Measurements from ENCODE around the gene MACROH2A2. TPM values are rescaled to one million over a fixed set of nuclear protein-coding genes. Genes with fewer than 3 reads are reported as not detected.

Gene MACROH2A2
- total RNA-seq, 1 experiment from 2014 or later = 3.0 TPM

DNA sequence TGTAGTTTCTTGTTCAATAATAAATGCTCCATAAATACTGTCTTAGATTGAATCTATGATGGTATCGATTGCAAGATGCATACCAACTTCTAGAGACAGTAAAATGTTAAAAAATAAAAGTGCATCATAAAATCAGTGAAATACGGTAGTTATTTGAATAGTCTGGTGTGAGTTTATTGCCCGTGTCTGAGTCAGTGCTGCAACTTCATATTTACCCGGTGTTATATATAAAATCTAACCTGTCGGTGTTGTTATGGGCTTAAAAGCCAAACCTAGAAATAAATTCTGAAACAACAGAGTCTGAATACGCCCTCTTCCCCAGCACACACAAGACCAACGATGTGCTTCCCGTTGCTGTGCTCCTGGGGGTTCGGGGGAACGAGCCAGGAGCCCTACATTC, 16.3 kb downstream of the MACROH2A2 start:
- DNase-seq (ENCODE audit: low read depth, low spot score) = no peak
- intact Hi-C loops (cut with micrococcal nuclease; ENCODE audit: unreplicated experiment) (no loop called here), in situ Hi-C loops (cut with HindIII; ENCODE audit: low pct_unique_long_range_greater_than_20kb, low sequenced_read_pairs) (no loop called here)
- ATAC-seq = no peak
- H3K4me1 ChIP-seq (ENCODE audit: control insufficient read depth, insufficient read depth, low read length) = no peaks in the 10 kb centered on the region
- no peak overlapping the region for H3K4me3 ChIP-seq (ENCODE audit: low read depth in 2 of 2, low read length in 2 of 2)
- H3K36me3 ChIP-seq (ENCODE audit: control insufficient read depth, insufficient read depth, low read length) = no peaks in the 10 kb centered on the region
- no TSS peak for BruUV-seq (replicated peaks)
- TF ChIP-seq SIN3A (IDR thresholded peaks at IDR 0.05; ENCODE audit: borderline replicate concordance, insufficient read depth, low read depth, low read length) (no peak), POLR2AphosphoS5 (IDR thresholded peaks at IDR 0.05; ENCODE audit: low read depth, low read length) (no peak), TCF7L2 (IDR thresholded peaks at IDR 0.05; ENCODE audit: low read depth, low read length) (no peak)
- TF ChIP-seq, protein P1, sequence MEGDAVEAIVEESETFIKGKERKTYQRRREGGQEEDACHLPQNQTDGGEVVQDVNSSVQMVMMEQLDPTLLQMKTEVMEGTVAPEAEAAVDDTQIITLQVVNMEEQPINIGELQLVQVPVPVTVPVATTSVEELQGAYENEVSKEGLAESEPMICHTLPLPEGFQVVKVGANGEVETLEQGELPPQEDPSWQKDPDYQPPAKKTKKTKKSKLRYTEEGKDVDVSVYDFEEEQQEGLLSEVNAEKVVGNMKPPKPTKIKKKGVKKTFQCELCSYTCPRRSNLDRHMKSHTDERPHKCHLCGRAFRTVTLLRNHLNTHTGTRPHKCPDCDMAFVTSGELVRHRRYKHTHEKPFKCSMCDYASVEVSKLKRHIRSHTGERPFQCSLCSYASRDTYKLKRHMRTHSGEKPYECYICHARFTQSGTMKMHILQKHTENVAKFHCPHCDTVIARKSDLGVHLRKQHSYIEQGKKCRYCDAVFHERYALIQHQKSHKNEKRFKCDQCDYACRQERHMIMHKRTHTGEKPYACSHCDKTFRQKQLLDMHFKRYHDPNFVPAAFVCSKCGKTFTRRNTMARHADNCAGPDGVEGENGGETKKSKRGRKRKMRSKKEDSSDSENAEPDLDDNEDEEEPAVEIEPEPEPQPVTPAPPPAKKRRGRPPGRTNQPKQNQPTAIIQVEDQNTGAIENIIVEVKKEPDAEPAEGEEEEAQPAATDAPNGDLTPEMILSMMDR (IDR thresholded peaks at IDR 0.05) = no peak
- TF ChIP-seq, protein P2, sequence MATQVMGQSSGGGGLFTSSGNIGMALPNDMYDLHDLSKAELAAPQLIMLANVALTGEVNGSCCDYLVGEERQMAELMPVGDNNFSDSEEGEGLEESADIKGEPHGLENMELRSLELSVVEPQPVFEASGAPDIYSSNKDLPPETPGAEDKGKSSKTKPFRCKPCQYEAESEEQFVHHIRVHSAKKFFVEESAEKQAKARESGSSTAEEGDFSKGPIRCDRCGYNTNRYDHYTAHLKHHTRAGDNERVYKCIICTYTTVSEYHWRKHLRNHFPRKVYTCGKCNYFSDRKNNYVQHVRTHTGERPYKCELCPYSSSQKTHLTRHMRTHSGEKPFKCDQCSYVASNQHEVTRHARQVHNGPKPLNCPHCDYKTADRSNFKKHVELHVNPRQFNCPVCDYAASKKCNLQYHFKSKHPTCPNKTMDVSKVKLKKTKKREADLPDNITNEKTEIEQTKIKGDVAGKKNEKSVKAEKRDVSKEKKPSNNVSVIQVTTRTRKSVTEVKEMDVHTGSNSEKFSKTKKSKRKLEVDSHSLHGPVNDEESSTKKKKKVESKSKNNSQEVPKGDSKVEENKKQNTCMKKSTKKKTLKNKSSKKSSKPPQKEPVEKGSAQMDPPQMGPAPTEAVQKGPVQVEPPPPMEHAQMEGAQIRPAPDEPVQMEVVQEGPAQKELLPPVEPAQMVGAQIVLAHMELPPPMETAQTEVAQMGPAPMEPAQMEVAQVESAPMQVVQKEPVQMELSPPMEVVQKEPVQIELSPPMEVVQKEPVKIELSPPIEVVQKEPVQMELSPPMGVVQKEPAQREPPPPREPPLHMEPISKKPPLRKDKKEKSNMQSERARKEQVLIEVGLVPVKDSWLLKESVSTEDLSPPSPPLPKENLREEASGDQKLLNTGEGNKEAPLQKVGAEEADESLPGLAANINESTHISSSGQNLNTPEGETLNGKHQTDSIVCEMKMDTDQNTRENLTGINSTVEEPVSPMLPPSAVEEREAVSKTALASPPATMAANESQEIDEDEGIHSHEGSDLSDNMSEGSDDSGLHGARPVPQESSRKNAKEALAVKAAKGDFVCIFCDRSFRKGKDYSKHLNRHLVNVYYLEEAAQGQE (IDR thresholded peaks at IDR 0.05; ENCODE audit: insufficient read depth in 1 of 2, low read depth in 2 of 2, low read length in 1 of 2) = no peak
- no peak overlapping the region for H3K27ac ChIP-seq (ENCODE audit: low read length)
- POLR2A ChIA-PET = no interaction called here
- CTCF ChIA-PET = interaction anchor here (0.6 to 0.8 kb wide), 2 partner anchors 10 to 85 kb away, joined by 3 to 4 read pairs; no protein-coding TSS in a partner anchor
- peaks cover 4% of the 10 kb centered on the region; the same call in 1 of the 2 replicates for H3K27me3 ChIP-seq (ENCODE audit: control insufficient read depth, insufficient read depth, low read length)
- H3K9me3 ChIP-seq (ENCODE audit: control insufficient read depth, insufficient read depth, low read depth, low read length) = no peaks in the 10 kb centered on the region

DNA sequence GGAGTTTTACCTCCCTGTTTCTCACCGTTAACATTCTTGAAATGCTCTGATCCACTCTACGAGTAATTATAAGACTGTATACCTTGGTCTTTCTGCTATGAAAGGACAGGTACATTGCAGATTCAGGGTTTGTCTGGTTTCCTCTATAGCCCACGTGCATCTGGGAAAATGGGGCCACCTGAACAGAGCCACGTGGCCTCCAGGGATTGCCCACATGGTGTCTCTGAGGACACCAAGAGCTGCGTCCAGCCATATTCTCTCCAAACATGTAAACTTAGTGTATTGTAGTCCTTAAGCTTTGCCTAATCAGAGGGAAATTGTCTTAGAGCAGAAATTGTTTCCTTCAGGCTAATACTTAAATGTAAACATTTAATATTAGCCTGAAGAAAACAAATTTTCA, 16.7 kb downstream of the MACROH2A2 start:
- TF ChIP-seq, protein P1 (IDR thresholded peaks at IDR 0.05) = no peak
- no peak for TF ChIP-seq POLR2AphosphoS5 (IDR thresholded peaks at IDR 0.05; ENCODE audit: low read depth, low read length)
- no peak for TF ChIP-seq SIN3A (IDR thresholded peaks at IDR 0.05; ENCODE audit: borderline replicate concordance, insufficient read depth, low read depth, low read length)
- TF ChIP-seq, protein P2 (IDR thresholded peaks at IDR 0.05; ENCODE audit: insufficient read depth in 1 of 2, low read depth in 2 of 2, low read length in 1 of 2) = no peak
- TF ChIP-seq TCF7L2 (IDR thresholded peaks at IDR 0.05; ENCODE audit: low read depth, low read length) = no peak
- ChIA-PET POLR2A (no interaction called here), CTCF (no interaction called here)
- ATAC-seq = no peak
- intact Hi-C loops (cut with micrococcal nuclease; ENCODE audit: unreplicated experiment) (no loop called here), in situ Hi-C loops (cut with HindIII; ENCODE audit: low pct_unique_long_range_greater_than_20kb, low sequenced_read_pairs) (no loop called here)
- no TSS peak for BruUV-seq (replicated peaks)
- Histone ChIP-seq H3K36me3 (ENCODE audit: control insufficient read depth, insufficient read depth, low read length) (no peaks in the 10 kb centered on the region), H3K9me3 (ENCODE audit: control insufficient read depth, insufficient read depth, low read depth, low read length) (no peaks in the 10 kb centered on the region), H3K27me3 (ENCODE audit: control insufficient read depth, insufficient read depth, low read length) (peaks cover 4% of the 10 kb centered on the region; the same call in 1 of the 2 replicates), H3K27ac (ENCODE audit: low read length) (no peak overlapping the region), H3K4me1 (ENCODE audit: control insufficient read depth, insufficient read depth, low read length) (no peaks in the 10 kb centered on the region), H3K4me3 (ENCODE audit: low read depth in 2 of 2, low read length in 2 of 2) (no peak overlapping the region)
- DNase-seq (ENCODE audit: low read depth, low spot score) = no peak
